Measurements from ENCODE around the gene KRTAP5-3. TPM values are rescaled to one million over a fixed set of nuclear protein-coding genes. Genes with fewer than 3 reads are reported as not detected.

The KRTAP5-3 gene
- total RNA-seq, 1 experiment from 2014 or later: not detected

DNA sequence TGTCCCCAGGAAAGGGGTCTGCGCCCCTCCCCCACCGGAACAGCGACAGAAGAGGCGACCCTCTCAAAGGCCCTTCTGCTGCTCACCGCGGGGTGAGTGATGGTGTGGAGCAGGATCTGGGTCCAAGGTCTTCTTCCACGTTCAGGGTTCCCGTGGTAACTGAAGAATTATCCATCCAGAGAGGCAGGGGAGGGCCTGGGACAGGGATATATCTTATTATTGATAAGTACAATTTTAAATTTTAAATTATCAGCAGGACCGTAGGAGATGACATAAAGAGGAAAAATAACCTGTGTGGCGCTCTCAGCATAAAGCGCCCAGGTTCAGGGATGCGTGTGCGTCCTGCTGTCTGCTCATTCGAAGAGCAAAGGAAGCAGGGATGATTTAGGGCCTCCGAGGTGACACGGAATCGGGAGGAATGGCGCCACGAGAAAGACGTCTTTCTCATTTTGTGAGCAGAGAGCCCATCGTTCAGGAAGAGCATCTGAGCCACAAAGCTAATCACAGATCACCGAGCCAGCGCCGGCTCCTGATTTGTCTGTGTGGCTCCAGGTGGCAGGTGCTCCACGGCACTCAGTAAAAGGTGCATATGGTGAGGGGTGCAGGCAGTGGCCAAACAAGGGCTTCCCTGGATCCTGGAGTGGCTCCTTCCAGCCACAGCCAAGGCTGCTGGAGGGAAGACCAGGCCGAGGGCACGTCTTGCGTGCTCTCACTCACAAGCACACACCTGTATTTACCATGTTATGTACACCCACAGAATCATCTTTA, 40.6 kb upstream of the KRTAP5-3 start:
- Histone ChIP-seq H3K4me2 (ENCODE audit: insufficient read depth, insufficient read length, low read length) (no peak overlapping the region), H3K9ac (ENCODE audit: extremely low read depth, insufficient read length, low read length) (no peak overlapping the region), H2BK15ac (ENCODE audit: low read depth, low read length) (no peak overlapping the region), H3K23me2 (ENCODE audit: insufficient read length, low read depth, low read length, poor library complexity, severe bottlenecking) (no peaks in the 10 kb centered on the region), H3K18ac (ENCODE audit: insufficient read length, low read depth, low read length) (no peak overlapping the region), H2AFZ (ENCODE audit: low read length) (no peak overlapping the region), H3K27me3 (ENCODE audit: insufficient read depth, low read length) (no peaks in the 10 kb centered on the region; the same call in 1 of the 2 replicates), H3K79me1 (ENCODE audit: insufficient read depth, low read depth, low read length, poor library complexity, severe bottlenecking) (no peaks in the 10 kb centered on the region), H3K23ac (ENCODE audit: insufficient read length, low read depth, low read length) (no peak overlapping the region), H4K20me1 (ENCODE audit: control insufficient read depth, insufficient read depth, insufficient read length) (no peaks in the 10 kb centered on the region), H2BK12ac (ENCODE audit: insufficient read length, low read depth, low read length) (no peak overlapping the region), H4K8ac (replicated peaks; ENCODE audit: insufficient read length, low read depth, low read length) (no peak overlapping the region), H3K79me2 (ENCODE audit: insufficient read depth, low read length) (no peaks in the 10 kb centered on the region), H3K9me3 (ENCODE audit: control insufficient read depth, low read depth, low read length) (no peaks in the 10 kb centered on the region), H4K5ac (ENCODE audit: insufficient read length, low read depth, low read length) (no peak overlapping the region), H3K4me1 (ENCODE audit: insufficient read depth, low read length) (no peaks in the 10 kb centered on the region), H2BK20ac (ENCODE audit: low read depth, low read length, poor library complexity, severe bottlenecking) (no peak overlapping the region), H3K4ac (ENCODE audit: low read depth, low read length) (no peak overlapping the region), H2AK5ac (ENCODE audit: insufficient read length, low read length) (no peak overlapping the region), H2BK5ac (ENCODE audit: insufficient read length, low read length) (no peak overlapping the region), H2BK120ac (ENCODE audit: low read depth, low read length, poor library complexity, severe bottlenecking) (no peak overlapping the region), H3T11ph (ENCODE audit: low read length) (no peak overlapping the region), H3K14ac (ENCODE audit: insufficient read depth, low read length) (no peak overlapping the region), H3K27ac (ENCODE audit: insufficient read length, low read depth, low read length) (no peak overlapping the region), H4K91ac (ENCODE audit: insufficient read length, low read depth, low read length) (no peak overlapping the region), H3K56ac (ENCODE audit: insufficient read length, low read depth, low read length) (no peak overlapping the region)
- Mint-ChIP-seq H3K4me3 (no peak overlapping the region), H3K27ac (no peak overlapping the region), H3K36me3 (ENCODE audit: insufficient read depth in 1 of 3, low read depth in 3 of 3) (no peaks in the 10 kb centered on the region), H3K27me3 (ENCODE audit: low read depth) (peaks cover 50% of the 10 kb centered on the region), H3K4me1 (peaks cover 0 to 6% of the 10 kb centered on the region in 2 experiments; a peak in 2 of 4 replicates), H3K9me3 (peaks cover 0 to 4% of the 10 kb centered on the region in 2 experiments; a peak in 1 of 5 replicates)
- no CpG with 5 or more reads among the region's 28 CpGs for WGBS (ENCODE audit: extremely low coverage, insufficient read length, low lambda C conversion rate)
- TF ChIP-seq CTCF (conservative IDR thresholded peaks at IDR 0.05): no peak
- no peak for DNase-seq
